ENCODE measurements around the gene CCKAR.

CCKAR gene

GRCh38 chr4:26431461-26432180, 58.7 kb downstream of the CCKAR start:
- no peak for TF ChIP-seq CTCF (IDR thresholded peaks at IDR 0.05; ENCODE audit: extremely low read depth, missing control alignments)
- DNase-seq (ENCODE audit: low spot score), result no peak

All from GM20000 (cell line).